GM08714 (cell line): ENCODE results near the gene AURKB.
A peak's percentile ranks its signal among the peaks of the same experiment; 100 is the strongest.

Experiments used
- H3K4me3 ChIP-seq: fragments of 200-500 bp; sonication (Bioruptor generic); 2 replicates; pipeline ENCODE4 v1.5.1; 2014; ENCODE audit warnings: mild to moderate bottlenecking, low read length, inconsistent platforms
- ZNF274 ChIP-seq: IDR thresholded peaks from 2 replicates; pipeline ENCODE4 v1.6.1; 2012; ENCODE audit warnings: mild to moderate bottlenecking, low read depth, low read length

AURKB gene

DNA sequence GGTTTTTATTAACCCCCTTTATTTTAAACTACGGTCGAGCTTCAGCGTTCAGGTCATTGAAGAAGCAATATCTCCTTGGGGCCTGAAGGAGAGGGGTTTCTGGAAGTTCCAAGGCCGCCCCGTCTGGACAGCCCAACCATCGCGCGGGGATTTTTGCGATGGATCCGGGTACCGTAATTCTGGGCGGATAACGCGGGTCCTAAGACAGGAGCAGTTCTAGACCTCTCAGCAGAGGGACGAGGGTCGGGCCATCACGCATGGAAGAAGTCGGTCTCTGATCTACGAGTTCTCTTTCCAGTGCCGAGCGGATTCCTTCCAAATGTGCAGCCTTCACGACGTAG lies 24.0 kb downstream of the AURKB start:
- H3K4me3 ChIP-seq, result peak overlapping the region; percentile 77
- TF ChIP-seq ZNF274, result no peak

DNA sequence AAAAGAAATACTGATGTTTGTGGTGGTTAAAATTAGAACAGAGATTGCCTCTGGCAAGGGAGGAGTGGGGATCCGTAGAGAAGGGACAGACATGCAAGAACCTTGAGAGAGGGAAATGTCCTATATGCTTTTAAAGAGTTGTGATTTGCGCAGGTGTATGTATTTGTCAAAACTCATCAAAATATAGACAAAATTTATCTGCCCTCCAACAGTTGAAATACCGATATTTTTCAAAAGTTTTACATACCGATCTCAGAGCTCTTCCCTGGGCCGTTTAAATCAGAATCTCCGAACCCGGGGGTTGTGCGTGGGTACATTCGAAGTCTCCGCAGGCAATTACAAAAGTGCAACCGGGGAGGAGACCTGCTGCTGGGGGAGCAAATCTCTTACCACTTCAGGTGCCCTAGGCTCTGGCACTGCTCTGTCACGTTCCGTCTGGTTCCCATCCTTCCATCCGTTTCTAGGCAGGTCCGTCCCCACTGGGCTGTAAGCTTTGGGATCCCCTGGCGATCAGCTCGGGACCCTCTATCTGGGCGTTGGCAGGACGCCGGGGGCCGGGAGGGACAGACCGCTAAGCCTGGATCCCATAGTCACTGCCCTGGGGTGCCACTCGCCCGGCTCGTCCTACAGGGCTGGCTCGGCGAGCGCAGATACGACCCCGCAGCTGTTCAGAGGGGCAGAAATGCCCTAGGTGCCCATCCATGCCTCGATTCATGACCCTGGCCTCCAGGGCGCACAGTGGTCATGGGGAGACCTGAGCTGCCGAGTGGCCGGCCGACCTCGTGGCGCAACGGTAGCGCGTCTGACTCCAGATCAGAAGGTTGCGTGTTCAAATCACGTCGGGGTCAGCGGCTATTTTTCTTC lies 24.6 kb downstream of the AURKB start:
- no peak for TF ChIP-seq ZNF274

DNA sequence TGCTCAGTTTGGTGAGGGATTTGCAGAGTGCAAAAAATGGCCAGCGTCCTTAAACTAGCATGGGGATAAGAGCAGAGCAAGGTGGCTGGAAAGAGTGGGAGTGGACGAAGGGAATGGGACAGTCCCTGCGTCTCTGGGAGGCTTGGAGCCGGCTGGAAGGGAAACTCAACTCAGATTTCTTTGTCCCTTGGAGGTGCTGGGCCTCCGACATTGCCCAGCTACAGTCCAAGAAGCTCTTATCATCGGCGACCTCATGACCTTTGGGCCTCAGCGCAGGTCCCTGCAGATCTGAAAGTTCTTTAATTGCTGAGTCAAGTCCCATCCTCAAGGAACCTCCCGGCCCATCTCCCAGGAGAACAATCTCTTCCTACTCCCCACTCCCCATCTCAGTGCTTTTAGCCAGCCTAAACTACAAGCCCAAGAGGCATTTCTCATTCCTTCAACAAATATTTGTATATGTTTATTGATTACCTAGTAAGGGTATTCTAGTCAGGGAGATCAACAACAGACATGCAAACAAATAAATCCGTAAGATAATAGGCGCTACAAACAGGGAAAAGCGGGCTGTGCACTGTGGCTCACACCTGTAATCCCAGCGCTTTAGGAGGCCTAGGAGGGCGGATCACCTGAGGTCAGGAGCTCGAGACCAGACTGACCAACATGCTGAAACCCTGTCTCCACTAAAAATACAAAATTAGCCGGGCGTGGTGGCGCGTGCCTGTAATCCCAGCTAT lies 33.2 kb downstream of the AURKB start:
- no peak for TF ChIP-seq ZNF274
- peak overlapping the region; percentile 66; the same call in 1 of the 2 replicates for H3K4me3 ChIP-seq

More for the DNA sequence above, 24.6 kb downstream of the AURKB start:
- peak overlapping the region; percentile 77 for H3K4me3 ChIP-seq

DNA sequence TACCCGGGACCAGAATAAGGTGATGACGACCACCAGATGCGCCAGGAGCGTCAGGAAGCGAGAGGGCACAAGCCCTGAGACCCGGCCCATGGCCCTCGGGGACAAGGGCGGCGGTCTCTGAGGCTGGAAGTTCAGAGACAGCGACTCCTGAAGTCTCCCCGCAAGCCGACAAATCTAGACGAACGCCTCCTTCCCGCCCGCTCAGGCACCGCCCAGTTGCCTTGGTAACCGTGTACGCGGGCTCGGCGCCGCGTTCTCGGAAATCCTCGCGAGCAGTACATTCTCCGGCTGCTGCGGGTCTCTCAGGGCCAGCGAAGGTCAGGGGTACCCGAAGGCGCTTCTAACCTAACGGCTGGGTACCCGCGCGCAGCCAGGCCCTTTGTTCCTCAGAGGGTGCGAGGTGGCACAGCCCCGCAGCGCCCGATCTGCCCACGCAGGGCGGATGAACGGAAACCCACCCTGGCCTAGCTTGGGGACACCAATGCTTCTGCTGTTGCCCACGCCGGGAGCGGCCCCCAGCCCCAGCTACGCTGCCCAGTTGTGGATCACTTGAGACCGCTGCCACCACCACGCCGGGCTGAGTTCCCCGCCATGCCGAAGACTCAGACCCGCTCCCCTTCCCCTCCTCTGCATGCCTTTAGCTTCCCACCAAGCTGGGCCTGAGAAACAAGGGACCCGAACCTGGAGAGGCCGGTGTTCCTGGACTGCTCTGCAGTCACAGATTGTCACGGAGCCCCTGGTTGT lies 34.0 kb downstream of the AURKB start, which contains the start of gene TMEM107:
TMEM107 (minus strand) TSS at position 184 of the 744 bp plus-strand sequence; CDS start at position 90, 94 bp downstream.
- TF ChIP-seq ZNF274, result no peak
- H3K4me3 ChIP-seq, result peak within 1 kb of the TSS; percentile 66

DNA sequence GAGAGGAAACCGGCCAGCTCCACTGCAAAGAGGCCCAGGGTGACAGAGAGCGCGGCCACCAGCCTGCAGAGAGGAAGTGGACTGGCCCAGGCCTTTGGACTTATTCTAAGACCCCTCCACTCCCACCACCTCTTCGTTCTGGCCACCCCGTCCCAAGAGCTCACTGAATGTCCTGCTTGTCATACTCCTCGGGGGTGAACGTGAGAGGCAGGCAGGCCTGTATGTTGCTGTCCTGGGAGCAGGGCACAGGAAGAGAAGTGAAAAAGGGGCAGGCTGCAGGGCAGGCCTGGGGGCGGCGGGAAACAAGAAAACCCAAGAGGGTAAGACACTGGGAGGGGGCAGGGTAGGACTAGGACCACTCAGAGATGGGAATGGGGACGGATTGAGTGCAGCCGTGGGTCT lies 34.6 kb downstream of the AURKB start:
- H3K4me3 ChIP-seq, result peak overlapping the region; percentile 66

DNA sequence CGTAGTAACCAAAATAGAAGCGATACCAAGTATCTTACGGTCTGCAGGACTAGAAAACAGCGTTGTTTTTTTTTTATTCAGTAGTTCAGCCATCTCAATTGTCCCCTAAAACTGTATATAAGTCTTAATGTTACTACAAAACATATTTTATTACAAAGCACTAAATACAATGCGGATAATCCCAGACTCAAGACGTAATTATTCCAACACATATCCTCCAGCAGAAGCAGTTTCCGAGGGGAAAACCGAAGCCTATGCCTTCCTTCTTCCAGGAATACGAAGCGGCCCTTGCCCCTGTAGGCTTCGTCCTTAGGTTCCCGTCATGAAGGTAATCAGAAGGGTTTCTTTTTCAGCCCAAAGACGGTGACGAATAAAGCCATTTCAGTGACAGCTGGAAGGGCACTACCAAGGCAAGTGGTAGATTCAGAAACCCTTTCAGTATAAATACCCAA lies 36.5 kb downstream of the AURKB start:
- H3K4me3 ChIP-seq, result peak overlapping the region; percentile 71
- TF ChIP-seq ZNF274, result no peak

More for the DNA sequence above, 34.6 kb downstream of the AURKB start:
- no peak for TF ChIP-seq ZNF274

DNA sequence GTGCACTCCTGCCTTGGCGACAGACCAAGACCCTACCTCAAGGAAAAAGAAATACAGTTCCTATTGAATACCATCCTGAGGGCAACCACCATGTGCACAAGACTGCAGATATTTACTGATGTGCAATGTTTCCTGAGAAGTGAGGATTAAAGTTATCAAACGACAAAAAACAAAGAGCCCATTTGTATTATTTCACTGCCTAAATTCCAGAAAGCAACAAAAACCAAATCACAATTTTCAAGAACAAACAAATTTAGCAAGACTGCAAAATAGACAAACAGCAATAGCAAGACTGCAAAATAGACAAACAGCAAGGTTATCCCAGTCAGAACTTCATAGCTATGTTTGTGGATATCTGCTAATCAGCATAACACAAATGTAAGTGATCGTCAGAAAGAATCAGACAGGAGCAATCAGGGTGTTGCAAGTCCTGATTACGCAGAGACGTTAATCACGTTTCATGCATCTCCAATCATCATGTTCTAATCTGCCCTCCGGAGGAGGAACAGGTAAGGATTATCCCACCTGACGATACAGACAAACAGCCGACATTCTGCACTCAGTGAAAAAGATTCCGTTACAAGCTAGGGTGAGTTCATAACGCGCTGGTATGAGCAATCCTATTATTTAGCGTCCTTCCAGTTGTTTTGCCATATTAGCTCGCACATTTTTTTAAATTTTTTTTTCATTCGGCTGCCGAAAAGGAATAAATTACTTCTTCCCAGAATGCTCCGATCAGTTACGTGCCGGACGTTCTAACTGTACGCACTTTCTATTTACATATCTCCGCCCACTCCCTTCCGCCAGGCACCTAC lies 37.1 kb downstream of the AURKB start:
- TF ChIP-seq ZNF274, result no peak
- peak overlapping the region; percentile 71 for H3K4me3 ChIP-seq

DNA sequence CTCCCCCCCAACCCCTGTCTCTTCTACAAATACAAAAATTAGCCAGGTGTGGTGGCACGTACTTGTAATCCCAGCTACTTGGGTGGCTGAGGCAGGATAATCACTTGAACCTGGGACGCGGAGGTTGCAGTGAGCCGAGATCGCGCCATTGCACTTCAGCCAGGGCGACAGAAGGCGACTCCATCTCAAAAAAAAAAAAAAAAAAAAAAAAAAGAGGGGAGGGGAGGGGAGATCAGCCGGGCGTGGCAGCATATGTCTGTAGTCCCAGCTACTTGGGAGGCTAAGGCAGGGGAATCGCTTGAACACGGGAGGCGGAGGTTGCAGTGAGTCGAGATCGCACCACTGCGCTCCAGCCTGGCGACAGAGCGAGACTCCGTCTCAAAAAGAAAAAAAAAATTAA lies 40.2 kb downstream of the AURKB start:
- peak overlapping the region; percentile 3; the same call in 1 of the 2 replicates for H3K4me3 ChIP-seq

DNA sequence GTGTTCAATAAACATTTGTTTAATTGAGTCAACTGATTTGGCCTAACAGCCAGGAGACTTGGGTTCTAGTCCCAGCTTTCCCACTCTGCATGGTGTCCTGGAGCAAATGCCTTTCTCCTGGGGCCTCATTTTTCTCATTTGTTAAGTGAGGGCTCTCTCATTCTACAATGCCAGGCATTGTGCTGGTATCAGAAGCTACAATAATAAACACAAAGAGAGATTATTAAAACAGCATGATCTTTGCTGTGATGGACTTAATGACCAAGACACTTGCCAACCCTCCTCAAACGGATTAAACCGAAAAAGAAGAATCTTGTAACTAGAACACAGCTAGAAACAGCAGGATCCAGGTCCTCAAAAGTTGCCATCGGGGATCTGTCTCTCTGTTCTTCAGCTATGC lies 42.8 kb downstream of the AURKB start:
- no peak for TF ChIP-seq ZNF274
- H3K4me3 ChIP-seq, result no peak overlapping the region

DNA sequence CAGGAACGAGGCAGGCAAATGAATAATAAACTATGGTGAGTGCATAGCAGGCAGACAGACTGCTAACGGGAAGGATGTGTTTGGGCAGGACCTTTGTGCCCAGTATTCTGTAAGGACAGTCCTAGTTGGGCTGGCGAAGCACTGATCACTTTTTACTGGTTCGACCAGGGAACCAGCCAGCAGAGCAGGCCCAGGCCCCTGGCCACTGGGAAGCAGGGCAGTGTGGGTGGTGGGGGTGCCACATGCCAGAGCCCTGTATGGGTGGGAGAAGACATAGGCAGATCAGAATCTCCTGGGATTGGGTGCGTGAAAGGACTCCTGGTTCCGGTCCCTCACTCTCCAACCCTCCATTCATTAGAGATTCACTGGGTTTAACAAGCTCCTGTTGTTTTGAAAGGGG lies 43.6 kb downstream of the AURKB start:
- no peak overlapping the region for H3K4me3 ChIP-seq
- TF ChIP-seq ZNF274, result no peak

DNA sequence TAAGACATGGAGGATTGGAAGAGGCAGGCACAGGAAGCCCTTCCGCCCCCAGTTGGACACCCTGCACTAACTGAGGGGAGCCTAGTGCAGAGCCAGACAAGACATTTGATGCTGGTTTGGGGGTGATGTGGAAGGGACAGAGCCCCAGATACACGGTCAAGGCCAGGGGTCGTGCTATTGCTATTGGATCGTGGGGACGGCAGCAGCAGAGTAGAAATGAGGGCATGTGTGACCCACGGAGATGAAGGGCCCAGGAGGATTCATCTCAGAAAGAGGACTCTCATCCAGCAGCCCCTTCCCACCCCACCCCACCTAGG lies 45.6 kb downstream of the AURKB start:
- no peak for TF ChIP-seq ZNF274
- no peak overlapping the region for H3K4me3 ChIP-seq

DNA sequence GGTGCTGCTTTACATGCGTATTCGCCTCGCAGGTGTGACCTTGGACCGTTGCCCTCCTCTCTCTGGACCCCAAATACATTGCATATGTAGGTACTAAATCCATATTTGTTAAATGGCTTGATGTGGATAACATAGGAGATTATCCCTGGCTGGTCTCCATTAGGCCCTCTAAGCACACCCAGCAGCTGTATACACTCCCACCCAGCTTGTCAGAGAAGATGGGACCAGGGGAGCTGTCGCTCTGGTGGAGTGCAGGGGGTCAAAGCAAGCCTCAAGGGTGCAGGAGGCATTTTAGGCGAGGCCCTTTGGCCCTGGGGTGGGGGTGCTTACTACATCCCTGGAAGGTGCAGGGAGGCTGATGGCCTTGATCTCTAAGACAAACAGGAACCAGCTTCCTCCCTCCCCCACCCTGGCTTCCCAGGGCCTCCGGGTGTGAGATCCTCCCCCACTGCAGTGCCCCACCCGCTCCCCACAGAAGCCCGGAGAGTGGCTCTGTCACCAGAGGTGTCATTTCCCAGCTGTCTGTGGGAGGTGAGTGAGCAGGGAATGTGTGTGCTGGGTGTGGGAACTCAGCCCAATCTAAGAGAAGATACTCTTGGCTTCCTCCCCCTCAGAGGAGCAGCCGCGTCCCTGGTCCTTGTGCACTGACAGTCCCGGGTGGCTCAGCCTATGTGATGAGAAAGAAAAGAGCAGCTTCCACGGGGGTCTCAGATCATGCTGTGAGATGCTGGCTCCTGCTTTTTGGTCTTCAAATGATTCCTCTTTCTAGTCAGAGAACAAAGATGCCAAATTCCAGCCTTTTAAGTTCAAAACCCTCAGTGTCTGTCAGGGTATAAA lies 46.2 kb downstream of the AURKB start:
- no peak for TF ChIP-seq ZNF274
- no peak overlapping the region for H3K4me3 ChIP-seq
